Measurements from ENCODE around the gene TSPAN9. TPM values are rescaled to one million over a fixed set of nuclear protein-coding genes. Genes with fewer than 3 reads are reported as not detected.
A peak's percentile ranks its signal among the peaks of the same experiment; 100 is the strongest.

Gene TSPAN9
- total RNA-seq, 1 donor, result 13.0 TPM

- Histone ChIP-seq H3K4me3 (ENCODE audit: insufficient read depth, low read length) (peak overlapping the region; percentile 53), H4K20me1 (ENCODE audit: insufficient read depth, low read length) (no peaks in the 10 kb centered on the region), H3K36me3 (ENCODE audit: insufficient read depth, low read length) (no peaks in the 10 kb centered on the region), H3K4me1 (ENCODE audit: insufficient read depth, low read length) (peaks cover 18% of the 10 kb centered on the region), H3K4me2 (ENCODE audit: insufficient read depth, low read length) (peak overlapping the region; percentile 49), H3K9me3 (ENCODE audit: low read depth, low read length) (no peaks in the 10 kb centered on the region), H2AFZ (ENCODE audit: low read length) (peak overlapping the region; percentile 75), H3K79me2 (ENCODE audit: insufficient read depth, low read length) (no peaks in the 10 kb centered on the region), H3K27ac (ENCODE audit: low read depth, low read length) (peak overlapping the region; percentile 24), H3K27me3 (ENCODE audit: insufficient read depth, low read length) (no peaks in the 10 kb centered on the region)
- TF ChIP-seq CTCF (IDR thresholded peaks at IDR 0.05; ENCODE audit: extremely low read depth, low read depth, low read length), result no peak
- DNase-seq (ENCODE audit: insufficient read length, low spot score, missing footprints), result peak; percentile 96
Observed at GRCh38 chr12:3097186-3097804, 20.1 kb downstream of the TSPAN9 start.

GRCh38 chr12:3097836-3098235, 20.7 kb downstream of the TSPAN9 start:
- H3K27ac ChIP-seq (ENCODE audit: low read depth, low read length), result peak overlapping the region; percentile 24
- H3K4me3 ChIP-seq (ENCODE audit: insufficient read depth, low read length), result peak overlapping the region; percentile 53
- no peaks in the 10 kb centered on the region for H3K9me3 ChIP-seq (ENCODE audit: low read depth, low read length)
- peaks cover 2% of the 10 kb centered on the region for H4K20me1 ChIP-seq (ENCODE audit: insufficient read depth, low read length)
- H2AFZ ChIP-seq (ENCODE audit: low read length), result peak overlapping the region; percentile 75
- no peak for TF ChIP-seq CTCF (IDR thresholded peaks at IDR 0.05; ENCODE audit: extremely low read depth, low read depth, low read length)
- H3K4me2 ChIP-seq (ENCODE audit: insufficient read depth, low read length), result peak overlapping the region; percentile 49
- no peaks in the 10 kb centered on the region for H3K36me3 ChIP-seq (ENCODE audit: insufficient read depth, low read length)
- H3K79me2 ChIP-seq (ENCODE audit: insufficient read depth, low read length), result no peaks in the 10 kb centered on the region
- DNase-seq (ENCODE audit: insufficient read length, low spot score, missing footprints), result no peak
- no peaks in the 10 kb centered on the region for H3K27me3 ChIP-seq (ENCODE audit: insufficient read depth, low read length)
- peaks cover 18% of the 10 kb centered on the region for H3K4me1 ChIP-seq (ENCODE audit: insufficient read depth, low read length)

- peak; percentile 53 for DNase-seq (ENCODE audit: insufficient read length, low spot score, missing footprints)
- Histone ChIP-seq H3K4me3 (ENCODE audit: insufficient read depth, low read length) (no peak overlapping the region), H3K36me3 (ENCODE audit: insufficient read depth, low read length) (no peaks in the 10 kb centered on the region), H3K27me3 (ENCODE audit: insufficient read depth, low read length) (no peaks in the 10 kb centered on the region), H3K4me2 (ENCODE audit: insufficient read depth, low read length) (no peak overlapping the region), H3K79me2 (ENCODE audit: insufficient read depth, low read length) (no peaks in the 10 kb centered on the region), H3K9me3 (ENCODE audit: low read depth, low read length) (no peaks in the 10 kb centered on the region), H4K20me1 (ENCODE audit: insufficient read depth, low read length) (peaks cover 8% of the 10 kb centered on the region), H3K27ac (ENCODE audit: low read depth, low read length) (no peak overlapping the region), H2AFZ (ENCODE audit: low read length) (no peak overlapping the region), H3K4me1 (ENCODE audit: insufficient read depth, low read length) (peaks cover 18% of the 10 kb centered on the region)
- no peak for TF ChIP-seq CTCF (IDR thresholded peaks at IDR 0.05; ENCODE audit: extremely low read depth, low read depth, low read length)
Observed at GRCh38 chr12:3098436-3098835, 21.3 kb downstream of the TSPAN9 start.

GRCh38 chr12:3099146-3099545, 22.0 kb downstream of the TSPAN9 start:
- peaks cover 12% of the 10 kb centered on the region for H4K20me1 ChIP-seq (ENCODE audit: insufficient read depth, low read length)
- H3K79me2 ChIP-seq (ENCODE audit: insufficient read depth, low read length), result no peaks in the 10 kb centered on the region
- no peak for TF ChIP-seq CTCF (IDR thresholded peaks at IDR 0.05; ENCODE audit: extremely low read depth, low read depth, low read length)
- no peak overlapping the region for H3K27ac ChIP-seq (ENCODE audit: low read depth, low read length)
- no peaks in the 10 kb centered on the region for H3K27me3 ChIP-seq (ENCODE audit: insufficient read depth, low read length)
- no peak for DNase-seq (ENCODE audit: insufficient read length, low spot score, missing footprints)
- H3K4me2 ChIP-seq (ENCODE audit: insufficient read depth, low read length), result no peak overlapping the region
- no peak overlapping the region for H2AFZ ChIP-seq (ENCODE audit: low read length)
- H3K36me3 ChIP-seq (ENCODE audit: insufficient read depth, low read length), result no peaks in the 10 kb centered on the region
- no peaks in the 10 kb centered on the region for H3K9me3 ChIP-seq (ENCODE audit: low read depth, low read length)
- no peak overlapping the region for H3K4me3 ChIP-seq (ENCODE audit: insufficient read depth, low read length)
- H3K4me1 ChIP-seq (ENCODE audit: insufficient read depth, low read length), result peaks cover 18% of the 10 kb centered on the region

All from osteoblast (primary cell).